HG02870 (cell line): ENCODE data around the gene RAI14.
"Not testable (repeated sequence)": the region's sequence is repeated elsewhere in the genome, so short reads cannot be mapped to it uniquely, and the experiment has no call there.

Experiments used
- ATAC-seq: cut with Tn5 transposase; IDR thresholded peaks from one replicate; pipeline ENCODE4 v1.9.1; 2021; ENCODE audit warnings: mild to moderate bottlenecking, moderate library complexity; ENCODE audit not compliant: unreplicated experiment

The RAI14 gene

GRCh38 chr5:34758514-34758913 lies 102.4 kb downstream of the RAI14 start:
- no peak for ATAC-seq

GRCh38 chr5:34759213-34759612 lies 103.1 kb downstream of the RAI14 start:
- not testable (repeated sequence) for ATAC-seq

GRCh38 chr5:34765662-34766061 lies 109.5 kb downstream of the RAI14 start:
- no peak for ATAC-seq

GRCh38 chr5:34767180-34767579 lies 111.1 kb downstream of the RAI14 start:
- no peak for ATAC-seq

GRCh38 chr5:34770486-34770885 lies 114.4 kb downstream of the RAI14 start:
- no peak for ATAC-seq

- ATAC-seq, result no peak
These were observed 114.9 kb downstream of the RAI14 start for GRCh38 chr5:34771076-34771475.

- no peak for ATAC-seq
These were observed 116.4 kb downstream of the RAI14 start for GRCh38 chr5:34772267-34773098.

- ATAC-seq, result no peak
These were observed 118.0 kb downstream of the RAI14 start for GRCh38 chr5:34774139-34774538.

GRCh38 chr5:34774678-34775077 lies 118.5 kb downstream of the RAI14 start:
- ATAC-seq, result not testable (repeated sequence)

- ATAC-seq, result no peak
These were observed 119.8 kb downstream of the RAI14 start for GRCh38 chr5:34775886-34776285.

GRCh38 chr5:34778091-34778850 lies 122.1 kb downstream of the RAI14 start:
- ATAC-seq, result no peak

- ATAC-seq, result not testable (repeated sequence)
These were observed 127.8 kb downstream of the RAI14 start for GRCh38 chr5:34783892-34784291.

GRCh38 chr5:34787035-34787434 lies 130.9 kb downstream of the RAI14 start:
- ATAC-seq, result no peak

- ATAC-seq, result no peak
These were observed 132.9 kb downstream of the RAI14 start for GRCh38 chr5:34789021-34789531.

- ATAC-seq, result no peak
These were observed 133.5 kb downstream of the RAI14 start for GRCh38 chr5:34789639-34790038.

- no peak for ATAC-seq
These were observed 133.9 kb downstream of the RAI14 start for GRCh38 chr5:34790069-34790468.

GRCh38 chr5:34791761-34792244 lies 135.7 kb downstream of the RAI14 start:
- no peak for ATAC-seq

GRCh38 chr5:34802834-34803563 lies 146.9 kb downstream of the RAI14 start:
- ATAC-seq, result no peak

- ATAC-seq, result no peak
These were observed 148.0 kb downstream of the RAI14 start for GRCh38 chr5:34803974-34804732.

- no peak for ATAC-seq
These were observed 148.8 kb downstream of the RAI14 start for GRCh38 chr5:34804913-34805312.
